Heart left ventricle (tissue), 13 donors: Measurements from ENCODE around the gene VEGFB.

Experiments
- CTCF ChIP-seq, 12 donors: fragments of 200-600 bp; sonication (generic) in 4 of 12; IDR thresholded peaks; one replicate each; pipeline versions ENCODE4 v1.5.0 to v1.8.0; 2018 to 2022; ENCODE audit warnings: antibody characterized with exemption in 12 of 12, mild to moderate bottlenecking in 5 of 12
- POLR2A ChIP-seq, 2 donors: fragments of 450-650 bp; IDR thresholded peaks; one replicate each; pipeline ENCODE4 v1.6.1; 2017; ENCODE audit warnings: antibody characterized with exemption in 2 of 2, mild to moderate bottlenecking in 2 of 2, moderate library complexity in 2 of 2
- donor health status: ischemic (EF 13 %, LVEDD 7.1; RV severe dilation, severe dysfunction).
- donor health status: DM: no; HTN: yes; CAD: no.
- donor health status: DM: no; HTN: no; CAD: no.
- donor health status: ischemic (EF 25% LVEDD 6.9; RV normal size, moderate dysfunction).
- donor health status: ischemic (EF 25% LVEDD 5.7; RV mildly dilated, moderate dysfunction).
- donor health status: ischemic (EF 35%, LVEDD 5.7; RV mildly dilated, moderate dysfunction).
- donor health status: nonischemic (EF 11% LVEDD 7.7; RV severe dilation, severe dysfunction).
- donor health status: DM: yes; HTN: yes; CAD: no.
- donor health status: PGD.
- donor health status: ischemic (EF 29% LVEDD 5.4; RV normal size, mild dysfunction).
- donor health status: nonischemic (EF 23%, LVEDD 6.1; RV moderate dilation, normal function).

- TF ChIP-seq POLR2A (IDR thresholded peaks at IDR 0.05) (no peak), CTCF (IDR thresholded peaks at IDR 0.05) (no peak)
These were observed 23.9 kb upstream of the VEGFB start for GRCh38 chr11:64210301-64211020.
